Psoas muscle (tissue), 8 donors: ENCODE data around the gene FICD. TPM values are rescaled to one million over a fixed set of nuclear protein-coding genes. Genes with fewer than 3 reads are reported as not detected.
A peak's percentile ranks its signal among the peaks of the same experiment; 100 is the strongest.

Experiments
- ATAC-seq, 4 donors: fragments of 200-7000 bp; cut with Tn5 transposase; one replicate each; pipeline ENCODE4 v1.9.1; 2020; ENCODE audit warnings: moderate library complexity in 3 of 4, mild to moderate bottlenecking in 2 of 4
- DNase-seq, 2 donors: peaks; one replicate each; pipeline ENCODE4 v3.0.0-alpha.2; 2020
- H3K27ac ChIP-seq: fragments of 200-600 bp; one replicate; pipeline ENCODE4 v1.8.0; 2022
- H3K27me3 ChIP-seq, 3 donors: fragments of 200-600 bp in 1 of 3; one replicate each; pipeline versions ENCODE4 v1.6.1 to v1.8.0; 2013 to 2022; ENCODE audit warnings: low read length in 2 of 3, mild to moderate bottlenecking in 2 of 3, moderate library complexity in 1 of 3; ENCODE audit not compliant: insufficient read depth in 3 of 3
- H3K36me3 ChIP-seq, 2 donors: fragments of 200-600 bp in 1 of 2; one replicate each; pipeline versions ENCODE4 v1.6.1 to v1.8.0; 2013 to 2022; ENCODE audit warnings: low read depth in 1 of 2, mild to moderate bottlenecking in 1 of 2, moderate library complexity in 1 of 2; ENCODE audit not compliant: insufficient read depth in 1 of 2
- H3K4me1 ChIP-seq: fragments of 200-600 bp; one replicate; pipeline ENCODE4 v1.8.0; 2022
- H3K4me3 ChIP-seq: fragments of 200-600 bp; one replicate; pipeline ENCODE4 v1.8.0; 2022; ENCODE audit warnings: mild to moderate bottlenecking
- H3K9me3 ChIP-seq: fragments of 200-600 bp; one replicate; pipeline ENCODE4 v1.8.0; 2022
- CTCF ChIP-seq: fragments of 200-600 bp; IDR thresholded peaks from one replicate; pipeline ENCODE4 v1.8.0; 2022; ENCODE audit warnings: antibody characterized with exemption
- WGBS, 3 donors: extraction: QIAGEN DNeasy Blood & Tissue Kit; methylation state at CpG; one replicate each; pipeline versions ENCODE4 v1.1.6 to v1.1.7; 2013; 5-methylcytosine and 5-hydroxymethylcytosine counted together
- intact Hi-C, 2 donors: fragments of 100-400 bp; cut with DNase I; formaldehyde crosslinking; loops; one replicate each; pipeline versions ENCODE4 v1.11.0 to v1.14.2; 2022
- polyA plus RNA-seq, 3 donors: library from polyadenylated mRNA; stranded (reverse); fragments of 200-250 nt; gene quantifications; one replicate each; pipeline ENCODE4 v1.2.3, GENCODE V29; 2013
- total RNA-seq, 4 donors: library from RNA; stranded (reverse); fragmentation: NEBNext Ultra II Directional in 2 of 4; extraction: Animal tissue kit (Norgen Biotek cat#: 25700) in 2 of 4; gene quantifications; one replicate each; pipeline versions ENCODE4 v1.2.1 to v1.2.4, GENCODE V29; 2021 to 2023
- donor health status: healthy with polysubstance abuse.
- donor health status: DM: no; HTN: no; CAD: no; lungs with moderate emphysema.
- donor health status: Bipolar disorder and iron deficiency.
- donor health status: healthy.
- donor health status: DM: yes; HTN: yes; CAD: no.
- donor health status: DM: no; HTN: no; CAD: no.
- donor health status: DM: no; HTN: no; CAD: no.
- donor health status: DM: yes; HTN: yes; CAD: no.

FICD gene
- total and polyA plus RNA-seq, 7 donors: 1.6 to 5.5 (median 4.2) TPM

- H3K27ac ChIP-seq: peak overlapping the region; percentile 37
- peaks cover 10 to 97% of the 10 kb centered on the region in 2 donors for H3K36me3 ChIP-seq
- H3K27me3 ChIP-seq: no peaks in the 10 kb centered on the region
- H3K4me3 ChIP-seq: no peak overlapping the region
- no peak for DNase-seq
- TF ChIP-seq CTCF: no peak
- peaks cover 13% of the 10 kb centered on the region for H3K4me1 ChIP-seq
- intact Hi-C loops: no loop called here
- WGBS, 3 donors: 61 to 68% (median 63%) methylated on average over 15 of the region's 15 CpGs
- peak; percentile 87 to 93 (median 90) for ATAC-seq
- H3K9me3 ChIP-seq: no peaks in the 10 kb centered on the region
Observed at GRCh38 chr12:108531929-108532848, 17.1 kb downstream of the FICD start.

- Histone ChIP-seq H3K27me3 (no peaks in the 10 kb centered on the region), H3K36me3 (peaks cover 9 to 77% of the 10 kb centered on the region in 2 donors), H3K9me3 (no peaks in the 10 kb centered on the region), H3K4me1 (peaks cover 7% of the 10 kb centered on the region), H3K27ac (no peak overlapping the region), H3K4me3 (no peak overlapping the region)
- WGBS, 3 donors: 67 to 78% (median 76%) methylated on average over 6 of the region's 6 CpGs
- no peak for TF ChIP-seq CTCF
- DNase-seq (no peak), ATAC-seq (no peak)
- intact Hi-C loops: no loop called here
Observed at GRCh38 chr12:108538146-108538545, 23.1 kb downstream of the FICD start.

- H3K27ac ChIP-seq: no peak overlapping the region
- peaks cover 13 to 77% of the 10 kb centered on the region in 2 donors for H3K36me3 ChIP-seq
- H3K4me1 ChIP-seq: peaks cover 7% of the 10 kb centered on the region
- 92 to 95% (median 93%) methylated on average over 10 of the region's 10 CpGs for WGBS, 3 donors
- H3K9me3 ChIP-seq: no peaks in the 10 kb centered on the region
- ATAC-seq: no peak
- H3K4me3 ChIP-seq: no peak overlapping the region
- H3K27me3 ChIP-seq: no peaks in the 10 kb centered on the region
- TF ChIP-seq CTCF: no peak
- no peak for DNase-seq
- intact Hi-C loops: no loop called here
Observed at GRCh38 chr12:108538616-108539195, 23.6 kb downstream of the FICD start.

- Histone ChIP-seq H3K9me3 (no peaks in the 10 kb centered on the region), H3K27me3 (no peaks in the 10 kb centered on the region), H3K36me3 (peaks cover 17 to 77% of the 10 kb centered on the region in 2 donors), H3K4me3 (no peak overlapping the region), H3K27ac (peak overlapping the region; percentile 58), H3K4me1 (peaks cover 7% of the 10 kb centered on the region)
- 43 to 61% (median 46%) methylated on average over 4 of the region's 4 CpGs for WGBS, 3 donors
- intact Hi-C loops: no loop called here
- DNase-seq: no peak
- TF ChIP-seq CTCF: no peak
- ATAC-seq: peak in 3 of 4 donors; percentile 46 to 74 (median 49)
Observed at GRCh38 chr12:108542320-108542719, 27.2 kb downstream of the FICD start.
